ENCODE results near the gene PIP5KL1.

The PIP5KL1 gene

DNA sequence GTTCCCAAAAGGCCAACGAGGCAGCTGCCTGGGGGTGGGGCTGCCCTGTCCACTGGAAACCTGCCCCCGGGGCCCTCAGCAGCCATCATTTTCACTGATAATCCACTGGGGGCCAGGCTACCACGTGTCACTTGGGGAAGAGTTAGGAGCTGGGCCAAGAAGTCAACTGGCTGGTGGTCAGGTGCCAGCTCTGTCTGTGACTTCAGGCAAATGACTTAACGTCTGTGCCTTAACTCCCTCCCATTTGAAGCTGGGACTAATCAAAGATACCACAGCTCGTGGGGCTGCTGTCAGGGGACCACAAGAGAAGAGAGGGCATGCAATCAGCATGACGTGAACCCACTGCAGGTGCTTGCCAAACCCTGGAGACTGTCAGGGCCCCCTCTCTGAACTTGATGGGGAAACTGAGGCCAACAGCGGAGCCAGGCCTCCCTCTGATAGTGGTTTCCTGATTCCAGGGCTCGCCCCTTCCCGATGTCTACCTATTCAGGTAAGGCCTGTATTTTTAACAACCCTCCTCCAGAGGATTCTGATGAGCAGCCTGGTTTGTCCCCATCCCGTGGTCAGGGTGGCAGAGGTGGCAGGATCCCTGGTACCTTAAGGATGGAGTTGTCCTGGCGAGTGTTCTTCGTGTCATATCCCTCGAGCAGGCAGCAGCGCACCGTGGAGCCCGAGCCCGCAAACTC is 19.4 kb upstream of the PIP5KL1 start:
- DNase-seq (ENCODE audit: low read depth, low spot score), result no peak

DNA sequence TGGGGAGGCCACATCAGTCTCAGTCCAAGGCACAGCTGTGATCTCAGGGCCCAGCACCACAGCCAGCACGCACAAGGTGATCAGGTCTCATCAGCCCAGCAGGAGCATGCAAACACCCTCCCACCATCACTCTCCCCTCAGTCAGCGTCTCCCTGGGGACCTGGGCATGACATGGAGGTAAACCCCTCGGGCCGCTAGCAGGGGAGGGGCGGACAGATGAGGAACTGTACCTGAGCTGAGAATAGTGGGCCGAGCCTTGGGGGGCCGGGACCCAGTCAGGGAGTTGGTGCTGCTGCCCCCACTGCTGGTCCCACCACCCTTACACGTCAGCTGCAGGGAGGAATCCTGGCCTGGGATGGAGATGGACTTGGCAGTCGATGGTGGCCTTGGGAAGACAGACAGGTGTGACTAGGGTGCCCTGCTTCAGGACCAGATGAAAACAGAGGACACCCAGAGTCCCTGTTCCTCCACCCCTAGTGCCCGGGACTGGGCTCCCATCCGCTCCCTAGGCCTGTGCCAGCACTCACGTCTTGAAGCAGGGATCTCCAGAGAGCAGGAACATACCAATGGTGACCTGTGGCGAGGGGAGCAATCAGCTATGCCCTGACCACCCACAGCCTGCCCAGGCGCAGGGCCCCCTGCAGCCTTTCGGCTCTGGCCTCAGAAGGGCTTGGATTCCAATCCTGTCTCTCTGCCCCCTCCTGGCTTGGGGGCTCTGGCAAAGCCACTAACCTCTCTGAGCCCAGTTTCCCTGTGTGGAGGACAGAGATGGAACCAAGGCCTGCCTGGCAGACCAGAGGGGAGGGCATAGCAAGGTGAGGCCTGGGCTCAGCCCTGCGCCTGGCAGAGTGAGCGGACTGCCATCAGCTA is 17.5 kb upstream of the PIP5KL1 start:
- DNase-seq (ENCODE audit: low read depth, low spot score), result no peak

DNA sequence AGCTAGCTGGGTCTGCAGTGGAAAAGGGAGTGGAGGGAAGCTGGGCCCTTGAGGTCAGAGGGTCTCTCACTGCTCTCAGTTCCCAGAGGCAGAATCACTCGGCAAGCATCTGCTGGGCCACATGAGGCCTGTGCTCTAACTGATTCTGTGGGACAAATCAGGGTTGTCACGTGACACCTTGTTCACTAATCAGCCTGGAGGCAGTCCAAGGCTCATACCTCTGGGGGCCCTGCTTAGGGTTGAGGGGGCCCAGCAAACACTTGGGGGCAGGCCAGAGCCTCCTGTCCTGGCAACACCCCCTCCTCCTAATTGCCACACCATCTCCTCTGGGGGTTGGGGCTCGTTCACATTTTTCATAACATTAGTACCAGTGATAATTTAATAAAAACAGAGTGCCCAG is 16.2 kb upstream of the PIP5KL1 start:
- DNase-seq (ENCODE audit: low read depth, low spot score), result no peak

DNA sequence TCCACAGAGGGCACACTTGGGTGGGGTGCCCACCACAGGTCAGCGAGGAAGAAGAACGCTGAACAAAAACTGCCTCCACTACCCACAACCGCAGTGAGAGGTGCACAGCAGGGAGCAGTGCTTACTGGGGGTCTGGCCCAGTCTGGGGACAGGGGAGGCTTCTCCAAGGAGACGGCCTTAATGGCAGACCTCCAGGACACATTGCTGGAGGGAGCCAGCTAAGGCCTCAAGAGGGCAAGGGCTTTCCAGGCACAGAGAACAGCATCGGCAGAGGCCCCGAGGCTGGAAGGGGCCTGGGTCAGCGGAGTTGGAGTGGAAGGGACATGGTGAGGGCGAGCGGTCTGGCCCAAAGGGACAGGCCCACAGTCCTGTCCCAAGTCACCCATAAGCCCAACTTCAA is 15.4 kb upstream of the PIP5KL1 start:
- DNase-seq (ENCODE audit: low read depth, low spot score), result no peak

DNA sequence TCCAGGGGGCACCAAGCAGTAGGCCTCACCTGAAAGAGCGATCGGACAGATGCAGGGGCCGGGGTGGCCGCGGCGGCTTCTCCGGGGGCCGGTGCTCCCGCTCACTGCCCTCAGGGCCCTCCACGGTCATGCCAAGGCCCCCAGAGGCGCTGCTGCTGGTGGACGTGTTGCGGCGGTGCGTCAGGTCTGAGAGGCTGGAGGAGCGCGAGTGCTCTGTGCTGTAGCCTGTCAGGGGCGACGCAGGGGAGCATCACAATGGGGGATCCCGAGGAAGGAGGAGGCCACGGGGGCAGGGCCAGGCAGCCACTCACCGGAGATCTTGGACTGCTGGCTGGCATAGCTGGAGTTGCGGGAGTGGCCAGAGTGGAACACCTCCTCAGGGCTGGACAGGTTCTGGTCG is 14.8 kb upstream of the PIP5KL1 start:
- DNase-seq (ENCODE audit: low read depth, low spot score), result no peak

DNA sequence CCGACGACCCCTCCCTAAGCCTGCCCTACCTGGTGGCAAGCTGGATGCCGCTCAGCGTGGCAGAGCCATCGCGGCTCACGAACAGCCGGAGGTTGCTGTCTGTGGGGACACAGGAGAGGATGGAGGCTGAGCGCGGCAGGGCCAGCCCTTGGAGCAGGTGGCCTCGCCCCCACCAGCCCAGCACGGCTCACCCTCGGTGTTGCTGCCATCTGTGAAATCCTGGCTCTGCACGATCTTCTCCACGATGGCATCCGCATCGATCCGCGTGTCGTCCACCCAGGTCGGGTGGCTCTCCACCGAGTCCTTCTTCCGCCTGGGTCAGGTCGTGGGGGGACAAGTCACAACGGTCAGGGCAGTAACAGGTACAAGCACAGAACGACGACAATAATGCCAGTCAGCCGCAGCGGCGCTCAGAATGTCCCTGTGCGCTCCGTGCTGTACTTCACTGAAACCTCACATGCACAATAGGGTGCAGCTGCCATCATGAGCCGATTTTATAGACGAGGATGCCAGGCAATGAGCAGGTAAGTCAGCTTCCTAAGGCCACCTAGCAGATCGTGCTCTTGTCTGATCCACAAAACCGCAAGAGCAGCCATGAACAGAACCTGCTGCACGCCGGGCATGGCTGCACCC is 14.1 kb upstream of the PIP5KL1 start:
- no peak for DNase-seq (ENCODE audit: low read depth, low spot score)

DNA sequence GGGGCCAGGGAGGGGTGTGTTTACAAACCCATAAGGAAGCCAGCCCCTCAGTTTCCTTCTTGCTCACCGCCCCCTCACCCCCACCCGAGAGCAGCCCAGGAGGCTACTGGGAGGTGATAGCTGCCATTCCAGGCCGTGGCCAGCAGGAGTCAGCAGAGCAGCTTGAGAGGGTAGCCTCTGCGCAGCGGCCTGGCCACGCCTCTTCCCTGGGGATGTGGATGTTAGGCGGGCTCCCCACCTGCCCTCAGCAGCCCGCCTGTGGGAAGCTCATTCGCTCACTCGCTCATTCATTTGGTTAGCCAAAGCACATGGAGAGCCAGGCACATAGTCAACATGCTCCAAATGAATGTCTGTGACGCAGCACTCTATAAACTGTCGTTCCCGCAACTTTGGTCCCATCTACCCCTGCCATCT is 13.2 kb upstream of the PIP5KL1 start:
- no peak for DNase-seq (ENCODE audit: low read depth, low spot score)

DNA sequence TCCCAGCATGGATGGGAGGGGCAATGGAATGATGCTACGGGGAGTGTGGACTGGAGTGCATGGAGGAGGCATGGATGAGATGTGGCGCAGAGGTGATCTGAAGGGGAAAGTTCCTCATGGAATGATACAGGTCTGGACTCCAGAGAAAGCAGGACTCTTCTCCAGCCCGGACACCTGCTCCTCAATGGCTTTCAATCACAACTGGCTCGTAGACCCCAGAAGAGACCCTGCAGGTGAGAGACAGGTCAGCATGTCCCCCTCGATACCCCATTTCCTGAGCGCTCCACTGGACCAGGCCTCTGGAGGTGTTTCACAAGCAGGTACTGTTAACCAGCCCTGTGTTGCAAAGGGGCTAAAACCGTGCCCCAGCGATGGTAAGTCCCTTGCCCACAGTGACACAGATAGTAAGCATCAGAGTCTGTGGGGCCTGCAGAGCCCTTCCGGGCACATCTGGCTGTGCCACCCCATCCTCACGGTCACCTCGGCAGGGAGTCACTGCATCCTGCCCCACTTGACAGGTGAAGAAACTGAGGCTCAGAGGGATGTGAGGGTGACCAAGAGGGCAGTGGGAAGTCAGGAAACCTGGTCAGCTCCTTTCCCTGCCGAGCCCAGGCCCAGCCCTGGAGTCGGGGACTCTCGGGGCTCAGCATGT is 12.6 kb upstream of the PIP5KL1 start:
- no peak for DNase-seq (ENCODE audit: low read depth, low spot score)

DNA sequence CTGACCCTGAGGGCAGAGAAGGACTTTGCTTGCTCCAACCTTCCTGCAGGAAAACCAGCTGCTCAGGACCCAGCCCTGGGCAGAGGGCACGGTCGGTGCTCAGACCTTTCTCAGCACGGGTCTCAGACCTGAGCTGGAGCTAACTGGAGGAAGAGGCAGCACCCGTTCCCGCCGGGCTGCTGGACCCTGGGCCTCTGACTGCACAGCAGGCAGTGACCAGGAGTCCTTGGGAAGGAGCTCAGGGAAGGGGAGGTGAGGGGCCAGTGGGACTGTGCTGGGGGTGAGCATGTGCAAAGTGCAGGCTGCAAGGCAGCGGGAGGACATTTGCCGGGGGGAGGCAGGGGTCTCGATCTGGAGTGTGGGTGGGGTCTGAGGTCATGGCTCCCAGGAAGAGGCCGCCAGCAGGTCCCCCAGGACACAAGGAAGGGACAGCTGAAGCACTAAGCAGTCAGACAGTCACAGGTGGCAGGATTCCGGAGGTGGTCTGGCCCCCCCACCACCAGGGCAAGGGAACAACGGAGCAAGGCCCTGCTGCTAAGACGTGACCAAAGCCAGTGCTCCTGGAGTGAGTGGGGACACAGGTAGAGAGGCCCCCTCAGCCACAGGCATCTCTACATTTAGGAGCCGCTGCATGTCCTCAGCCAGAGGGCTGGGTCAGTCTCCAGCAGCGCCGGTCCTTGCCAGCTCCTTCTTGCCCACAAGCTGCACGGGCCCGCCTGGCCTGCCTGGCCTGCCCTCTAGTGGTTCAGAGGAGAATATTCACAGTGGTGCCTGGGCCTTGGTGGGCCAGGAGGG is 11.8 kb upstream of the PIP5KL1 start:
- no peak for DNase-seq (ENCODE audit: low read depth, low spot score)

DNA sequence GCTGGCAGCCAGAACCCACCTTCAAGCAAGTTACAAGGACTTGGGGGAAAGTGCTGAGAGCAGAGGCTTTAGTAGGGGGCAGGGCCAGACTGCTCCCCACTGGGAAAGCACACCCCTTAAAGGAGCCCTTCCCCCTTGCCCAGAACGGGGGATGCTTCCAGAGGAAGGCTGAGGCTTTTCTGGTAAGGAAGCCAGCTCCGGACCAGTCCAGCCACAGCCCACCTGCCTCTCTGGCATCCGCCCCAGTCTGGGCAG is 11.3 kb upstream of the PIP5KL1 start:
- DNase-seq (ENCODE audit: low read depth, low spot score), result no peak

DNA sequence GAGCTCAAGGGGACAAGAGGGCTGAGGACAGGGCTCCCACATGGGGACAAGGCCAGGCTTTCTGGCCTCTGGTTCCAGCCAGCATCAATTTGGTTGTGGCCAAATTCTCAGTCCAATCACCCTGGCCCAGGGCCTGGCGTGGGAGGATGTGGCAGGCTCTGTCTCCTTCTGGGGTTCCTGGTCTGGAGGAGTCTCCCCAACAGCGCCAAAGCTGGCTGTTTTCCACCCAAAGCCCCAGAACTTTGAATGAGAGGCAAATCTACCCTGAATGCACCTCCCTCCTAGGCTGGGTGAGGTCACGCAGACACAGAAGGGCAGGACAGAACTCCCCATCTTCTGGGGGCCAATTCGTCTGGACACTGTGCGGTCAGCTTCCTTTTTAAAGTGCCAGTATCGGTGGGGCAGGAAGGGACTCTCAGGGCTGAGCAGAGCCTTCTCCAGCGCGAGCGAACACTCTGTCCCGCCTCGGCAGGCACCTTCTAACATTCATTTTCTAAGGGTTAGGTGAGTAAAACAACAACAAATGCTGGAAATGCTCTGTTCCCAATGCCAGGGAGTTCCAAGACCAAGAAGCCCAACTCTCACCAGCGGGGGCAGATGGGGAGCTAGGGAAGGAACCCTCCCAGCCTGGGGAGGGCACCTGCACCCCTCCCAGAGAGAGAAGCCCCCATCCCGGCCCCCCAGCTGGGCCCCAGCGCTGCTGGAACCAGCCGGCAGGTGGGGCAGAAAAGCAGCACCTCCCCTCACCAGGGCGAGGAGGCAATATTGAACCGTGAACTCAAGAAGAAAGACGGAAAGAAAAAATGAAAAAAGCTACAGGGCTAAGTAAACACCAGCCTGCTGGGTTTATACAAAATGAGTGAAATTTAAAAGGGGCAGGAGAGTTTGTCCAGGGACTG is 10.7 kb upstream of the PIP5KL1 start:
- DNase-seq (ENCODE audit: low read depth, low spot score), result no peak

DNA sequence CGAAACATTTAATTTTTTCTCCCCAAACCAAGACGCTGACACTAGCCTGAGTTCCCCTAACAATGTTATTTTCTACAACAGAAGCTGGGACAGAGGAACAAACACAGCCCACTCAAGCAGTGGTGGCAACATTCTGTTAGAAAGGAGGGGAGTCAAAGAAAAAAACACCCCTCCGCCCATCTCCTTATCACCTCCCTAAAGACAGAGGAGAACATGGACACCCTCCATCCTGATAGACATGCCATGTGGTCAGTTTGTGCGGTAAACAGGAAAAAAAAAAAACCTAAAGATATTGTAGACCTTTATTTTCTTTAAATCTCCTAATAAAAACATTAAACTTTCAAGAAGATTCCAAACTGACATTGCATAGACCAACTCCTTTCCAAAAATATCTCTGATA is 10.0 kb upstream of the PIP5KL1 start:
- DNase-seq (ENCODE audit: low read depth, low spot score), result no peak

DNA sequence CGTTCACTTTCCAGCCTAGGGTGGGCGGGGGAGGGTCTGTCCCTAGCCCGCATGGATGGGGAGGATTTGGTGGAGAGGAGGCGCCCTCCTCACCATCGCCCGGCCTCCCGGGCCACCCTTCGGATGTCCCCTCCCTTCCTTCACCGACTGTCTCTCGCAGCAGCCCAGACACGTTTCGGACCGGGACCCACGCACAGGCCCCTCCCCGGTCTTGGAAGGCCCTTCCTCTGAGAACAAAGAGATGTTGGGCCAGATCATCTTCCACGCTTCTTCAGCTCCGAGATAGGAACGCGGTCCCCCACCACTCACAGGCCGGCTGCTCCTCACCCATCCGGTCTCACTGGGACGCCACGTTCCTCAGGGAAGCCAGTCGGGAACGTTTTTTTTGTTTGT is 7.7 kb upstream of the PIP5KL1 start:
- DNase-seq (ENCODE audit: low read depth, low spot score), result no peak

DNA sequence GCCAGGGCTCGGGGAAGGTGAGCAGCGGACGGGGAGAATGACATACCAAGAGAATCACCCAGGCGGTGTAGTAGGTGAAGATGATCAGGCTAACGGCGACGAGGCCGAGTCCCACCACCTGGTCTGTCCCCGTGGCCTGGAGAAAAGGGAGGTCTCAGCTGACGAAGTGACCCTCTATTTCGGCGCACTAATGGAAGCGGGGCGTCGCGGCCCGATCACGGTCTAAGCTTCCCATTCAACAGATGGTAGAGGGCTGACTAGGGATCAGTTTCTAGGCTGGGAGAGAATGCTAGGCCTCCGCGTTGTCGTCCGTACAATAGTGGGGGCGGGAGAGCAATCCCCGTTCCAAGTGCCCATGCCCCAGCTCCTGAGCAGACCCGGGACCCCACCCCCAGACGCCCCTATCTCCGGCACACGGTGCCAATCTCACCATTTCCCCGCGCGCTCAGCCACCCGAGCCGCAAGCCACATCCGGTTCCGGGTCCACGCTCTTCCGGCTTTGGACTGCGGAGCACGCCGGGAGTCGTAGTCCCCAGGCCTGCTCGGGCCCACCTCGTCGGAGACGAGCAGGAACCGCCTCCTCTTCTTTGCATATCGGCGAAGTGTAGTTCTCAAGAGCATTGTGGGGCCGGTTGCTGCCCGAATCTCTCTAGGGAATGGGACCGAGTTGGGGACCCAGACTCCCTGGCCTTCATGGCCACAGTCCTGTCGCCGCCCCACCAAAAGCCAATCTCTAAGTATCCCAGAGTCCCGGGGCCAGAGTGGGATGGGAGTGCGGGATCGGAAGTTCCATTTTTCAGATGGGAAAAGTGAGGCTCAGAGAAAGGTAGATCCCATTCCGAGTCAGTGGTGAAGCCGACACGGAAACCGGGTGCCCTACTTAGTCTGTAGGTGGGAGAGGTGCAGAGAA is 7.1 kb upstream of the PIP5KL1 start, which contains the start of gene DPM2:
Gene DPM2, minus strand, starts transcription at position 467 of the 910 bp plus-strand sequence. Its CDS starts 34 bp downstream, at position 433.
- DNase-seq (ENCODE audit: low read depth, low spot score), result no peak

DNA sequence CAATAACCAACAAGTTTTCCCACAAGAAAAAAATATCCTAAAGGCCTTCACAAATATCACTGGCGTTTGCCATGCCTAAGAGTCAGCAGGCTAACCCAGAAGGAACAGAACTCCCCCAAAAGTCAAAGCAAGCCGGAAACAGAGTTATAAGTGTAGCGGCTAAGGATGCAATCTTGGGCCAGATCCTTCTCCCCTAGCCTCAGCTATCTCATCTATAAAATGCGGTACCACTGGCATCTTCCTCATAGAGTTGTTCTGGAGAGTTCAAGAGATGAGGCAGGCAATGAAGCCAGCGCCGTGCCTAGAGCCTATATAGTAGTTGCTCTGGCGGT is 6.4 kb upstream of the PIP5KL1 start:
- no peak for DNase-seq (ENCODE audit: low read depth, low spot score)

DNA sequence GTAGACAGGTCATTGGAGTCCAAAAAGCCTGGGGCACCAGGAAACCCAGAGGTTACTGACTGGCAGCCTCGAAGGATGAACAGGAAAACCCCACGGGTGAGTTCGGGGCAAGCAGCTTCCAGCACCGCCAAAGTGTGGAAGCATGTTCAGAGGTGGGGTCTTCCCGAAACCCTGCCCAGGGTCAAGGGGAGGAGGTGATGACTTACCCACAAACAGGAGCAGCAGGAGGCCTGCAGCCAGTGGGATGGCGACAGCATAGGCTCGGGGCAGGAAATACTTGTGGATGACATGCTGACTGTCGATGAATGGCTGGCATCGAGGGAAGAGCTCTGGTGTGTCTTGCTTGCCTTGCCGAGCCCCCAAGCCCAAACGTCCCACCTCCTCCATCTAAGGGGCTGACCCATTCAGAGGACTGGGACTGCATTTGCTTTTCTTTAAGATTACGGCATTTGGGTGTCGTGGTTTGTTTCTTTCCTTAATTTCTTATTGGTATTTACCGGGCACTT is 5.8 kb upstream of the PIP5KL1 start:
- DNase-seq (ENCODE audit: low read depth, low spot score), result no peak

DNA sequence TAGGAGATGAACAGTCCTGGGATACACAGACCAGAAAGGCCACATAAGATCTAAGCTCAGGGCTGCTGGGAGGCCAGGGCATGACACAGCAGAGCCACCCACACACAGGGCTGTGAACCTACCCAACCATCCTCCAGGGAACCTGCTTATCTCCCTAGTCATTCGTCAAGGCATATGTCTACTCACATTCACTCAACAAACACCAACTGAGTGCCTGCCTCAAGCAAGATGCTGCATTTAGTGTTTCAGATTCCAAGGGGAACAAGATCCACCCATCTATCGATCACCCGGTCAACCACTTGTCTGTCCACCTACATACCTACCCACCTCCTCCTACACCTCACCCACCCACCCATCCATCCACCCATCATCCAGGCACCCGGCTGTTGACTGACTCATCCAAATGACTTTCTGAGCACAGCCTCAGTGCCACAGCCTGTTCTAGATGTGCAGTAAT is 5.2 kb upstream of the PIP5KL1 start:
- no peak for DNase-seq (ENCODE audit: low read depth, low spot score)

DNA sequence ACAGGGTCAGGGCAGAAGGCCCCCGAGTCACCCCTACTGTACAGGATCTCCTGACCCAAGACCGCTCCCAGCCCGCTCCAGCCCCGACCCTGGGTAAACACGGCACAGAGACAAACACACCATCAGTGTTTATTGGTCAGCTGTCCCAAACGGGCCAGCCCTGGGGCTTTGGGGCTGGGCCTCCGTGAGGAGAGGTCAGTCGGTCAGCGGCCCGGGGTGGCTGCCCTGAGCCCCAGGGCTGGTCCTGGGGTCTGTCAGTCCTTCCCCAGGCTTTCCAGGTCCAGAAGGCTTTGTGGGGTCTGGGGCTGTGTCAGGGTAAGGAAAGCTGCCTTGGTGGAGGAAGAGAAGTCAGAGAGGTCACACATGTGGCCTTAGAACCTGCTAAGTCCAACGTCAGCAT is 4.4 kb upstream of the PIP5KL1 start:
- no peak for DNase-seq (ENCODE audit: low read depth, low spot score)

DNA sequence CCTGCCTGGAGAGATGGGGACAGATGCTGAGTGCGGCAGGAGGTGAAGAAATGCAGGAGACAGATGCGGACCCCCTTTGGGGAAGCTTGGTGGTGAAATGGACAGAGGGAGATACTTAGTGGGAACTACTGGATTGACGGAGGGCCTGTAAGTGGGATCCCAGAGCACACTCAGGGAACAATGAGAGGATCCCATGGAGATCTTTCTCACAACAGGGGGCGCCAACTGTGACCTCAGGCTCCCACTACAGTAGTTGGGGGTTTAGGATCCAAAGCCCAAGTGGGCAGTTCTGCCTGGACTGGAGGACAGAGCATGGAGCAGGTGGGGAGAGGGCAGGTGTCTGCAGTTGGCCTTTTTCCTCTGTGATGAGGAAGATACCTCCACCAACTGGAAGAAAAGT is 3.7 kb upstream of the PIP5KL1 start:
- DNase-seq (ENCODE audit: low read depth, low spot score), result no peak
